Activated CD4-positive, alpha-beta T cell treated with anti-CD3 and anti-CD28 coated beads, Interleukin-2, amount 50 U/mL, for 16 hours (primary cell): Measurements from ENCODE around the gene PHF2.
"Not testable (repeated sequence)": the region's sequence is repeated elsewhere in the genome, so short reads cannot be mapped to it uniquely, and the experiment has no call there.

Source experiments
- DNase-seq: peaks from one replicate; pipeline ENCODE4 v3.0.0-alpha.2; 2020

PHF2 gene

DNA sequence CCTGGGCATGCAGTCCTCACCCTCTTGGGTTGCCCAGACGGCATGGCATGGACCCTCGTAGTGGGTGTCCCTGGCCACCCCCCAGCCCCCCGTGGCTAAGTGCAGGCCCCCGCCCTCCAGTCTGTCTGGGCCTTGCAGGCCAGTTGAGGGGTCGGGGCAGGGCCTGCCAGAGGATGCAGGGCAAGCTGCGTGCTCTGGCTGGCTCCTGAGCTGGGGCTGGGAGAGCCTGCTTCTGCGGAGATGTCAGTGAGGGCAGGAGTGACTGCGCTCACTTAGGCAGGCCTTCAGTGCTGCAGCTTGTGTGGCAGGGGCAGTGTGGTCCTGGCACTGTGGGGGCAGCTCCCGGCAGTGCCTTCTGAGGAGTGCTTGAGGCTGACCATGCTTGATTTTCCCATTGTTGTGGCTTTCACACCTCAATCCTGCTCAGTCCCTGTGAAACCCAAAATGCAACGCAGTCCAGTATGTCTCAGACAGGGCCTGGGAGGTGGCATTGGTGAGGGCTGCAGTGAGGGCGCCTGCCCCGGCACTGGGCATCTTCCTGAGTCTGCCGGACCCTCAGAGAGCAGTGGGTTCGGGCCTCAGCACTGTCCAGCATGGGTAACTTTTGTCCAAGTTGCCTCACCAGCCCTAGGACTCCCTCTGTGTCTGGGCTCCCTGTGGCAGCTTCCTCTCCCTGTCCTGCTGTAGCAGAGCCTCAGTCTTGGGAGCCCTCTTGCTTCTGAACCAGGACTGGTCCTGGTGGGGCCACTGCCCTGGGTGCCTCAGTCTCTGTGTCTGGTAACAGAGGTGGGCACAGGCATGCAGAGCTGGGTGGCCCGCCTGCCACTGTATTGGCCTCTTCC, 93.0 kb downstream of the PHF2 start:
- no peak for DNase-seq

- no peak for DNase-seq
Measured at GRCh38 chr9:93669958-93670207, 93.5 kb downstream of the PHF2 start.

GRCh38 chr9:93670208-93671019, 94.0 kb downstream of the PHF2 start:
- no peak for DNase-seq

DNA sequence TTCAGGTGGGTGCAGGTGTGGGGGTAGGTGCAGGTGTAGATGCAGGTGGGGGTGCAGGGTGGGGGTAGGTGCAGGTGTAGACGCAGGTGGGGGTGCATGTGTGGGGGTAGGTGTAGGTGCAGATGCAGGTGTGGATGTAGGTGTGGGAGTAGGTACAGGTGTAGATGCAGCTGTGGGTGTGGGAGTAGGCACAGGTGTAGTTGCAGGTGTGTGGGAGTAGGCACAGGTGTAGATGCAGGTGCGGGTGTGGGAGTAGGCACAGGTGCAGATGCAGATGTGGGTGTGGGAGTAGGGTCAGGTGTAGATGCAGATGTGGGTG, 94.6 kb downstream of the PHF2 start:
- DNase-seq: no peak

- not testable (repeated sequence) for DNase-seq
Measured at GRCh38 chr9:93672330-93673020, 96.1 kb downstream of the PHF2 start.

GRCh38 chr9:93673021-93673838, 96.8 kb downstream of the PHF2 start:
- no peak for DNase-seq

GRCh38 chr9:93673839-93674334, 97.5 kb downstream of the PHF2 start:
- DNase-seq: no peak

- DNase-seq: no peak
Measured at GRCh38 chr9:93674580-93675335, 98.4 kb downstream of the PHF2 start.

- no peak for DNase-seq
Measured at GRCh38 chr9:93675336-93676150, 99.2 kb downstream of the PHF2 start.

DNA sequence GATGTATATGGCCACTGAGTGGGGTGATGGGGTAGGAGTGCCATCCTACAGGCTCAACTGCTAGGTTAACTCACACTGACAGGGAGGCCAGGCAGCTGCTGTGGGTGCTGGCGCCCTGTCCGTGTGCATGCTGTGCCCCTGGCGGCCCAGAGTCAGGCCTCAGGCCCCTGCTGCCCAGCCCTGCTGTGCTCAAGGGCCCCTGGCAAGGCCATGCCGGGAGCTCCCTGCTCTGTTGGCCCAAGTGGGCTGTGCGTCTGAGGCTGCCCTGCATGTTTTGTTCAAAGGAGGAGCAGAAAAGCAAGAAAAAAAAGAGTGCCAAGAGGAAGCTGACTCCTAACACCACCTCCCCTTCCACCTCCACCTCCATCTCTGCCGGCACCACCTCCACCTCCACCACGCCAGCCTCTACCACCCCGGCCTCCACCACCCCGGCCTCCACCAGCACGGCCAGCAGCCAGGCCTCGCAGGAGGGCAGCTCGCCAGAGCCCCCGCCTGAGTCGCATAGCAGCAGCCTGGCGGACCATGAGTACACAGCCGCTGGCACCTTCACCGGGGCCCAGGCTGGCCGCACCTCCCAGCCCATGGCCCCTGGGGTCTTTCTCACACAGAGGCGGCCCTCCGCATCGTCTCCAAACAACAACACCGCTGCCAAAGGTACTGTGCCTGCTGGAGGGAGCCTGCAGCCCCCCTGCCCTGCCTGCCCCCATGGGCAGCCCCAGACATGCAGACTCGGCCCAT, 100.1 kb downstream of the PHF2 start:
- no peak for DNase-seq

- no peak for DNase-seq
Measured at GRCh38 chr9:93677048-93677571, 100.7 kb downstream of the PHF2 start.

DNA sequence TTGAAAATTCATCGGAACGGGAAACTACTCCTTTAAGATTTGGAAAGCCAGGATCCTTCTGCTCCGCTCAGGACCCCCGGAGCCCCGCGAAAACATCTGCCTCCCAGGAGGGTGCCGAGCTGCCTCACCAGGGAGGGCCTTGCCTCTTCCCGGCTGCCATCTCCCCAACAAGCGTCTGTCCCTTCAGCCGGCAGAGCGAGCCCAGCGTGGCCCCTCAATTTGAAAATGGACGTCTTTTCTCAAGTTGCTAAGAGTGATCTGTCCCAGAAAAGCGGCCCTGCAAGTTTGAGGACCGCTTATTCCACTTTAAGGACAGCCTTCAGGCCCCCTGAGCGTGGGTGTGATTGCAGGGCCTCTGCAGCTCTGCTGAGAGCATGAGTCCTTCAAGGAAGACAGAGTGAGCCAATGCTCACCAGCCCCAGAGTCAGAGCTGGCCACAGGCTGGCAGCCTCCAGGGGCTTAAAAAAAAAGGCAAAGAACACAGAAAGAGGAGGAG, 101.3 kb downstream of the PHF2 start:
- no peak for DNase-seq

- no peak for DNase-seq
Measured at GRCh38 chr9:93678199-93679019, 102.0 kb downstream of the PHF2 start.

GRCh38 chr9:93679536-93680442, 103.4 kb downstream of the PHF2 start:
- DNase-seq: no peak

DNA sequence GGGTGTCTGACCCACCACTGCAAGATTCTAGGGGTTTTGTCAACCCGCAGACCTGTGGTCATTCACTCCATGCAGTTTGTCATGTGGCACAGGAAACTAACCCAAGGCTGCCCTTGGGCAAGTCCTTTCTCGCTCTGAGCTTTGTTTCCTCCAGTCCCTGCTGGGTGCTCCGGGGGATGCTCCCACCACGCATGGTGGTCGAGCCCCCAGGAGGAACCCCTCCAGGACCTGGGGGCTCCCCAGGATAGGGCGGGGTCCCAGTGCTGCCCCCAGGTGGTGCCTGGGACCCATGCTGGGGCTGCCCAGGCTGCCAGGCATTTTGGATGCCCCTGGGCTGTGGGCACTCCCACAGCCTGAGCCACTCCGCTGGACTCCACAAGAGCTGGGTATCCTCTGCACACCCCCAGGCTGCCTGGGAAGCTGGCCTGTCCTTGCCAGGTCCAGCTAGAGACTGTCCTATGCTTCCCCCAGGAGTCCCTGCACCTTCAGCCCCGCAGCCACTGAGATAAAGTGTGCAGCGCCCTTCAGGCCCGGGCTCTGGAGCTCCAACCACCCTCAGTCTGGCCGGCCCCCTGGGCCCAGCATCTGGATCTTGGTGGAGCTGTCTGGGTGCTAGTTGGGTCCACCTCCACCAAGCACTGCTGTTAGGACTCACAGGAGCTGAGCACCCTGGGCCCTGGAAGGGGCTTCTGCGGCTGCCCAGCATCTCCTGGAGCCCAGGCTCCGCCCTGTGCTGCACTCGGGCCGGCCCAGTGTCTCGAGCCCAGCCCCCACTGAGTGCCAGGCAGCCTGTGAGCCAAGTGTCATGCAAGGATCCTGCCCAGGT, 104.3 kb downstream of the PHF2 start:
- no peak for DNase-seq

DNA sequence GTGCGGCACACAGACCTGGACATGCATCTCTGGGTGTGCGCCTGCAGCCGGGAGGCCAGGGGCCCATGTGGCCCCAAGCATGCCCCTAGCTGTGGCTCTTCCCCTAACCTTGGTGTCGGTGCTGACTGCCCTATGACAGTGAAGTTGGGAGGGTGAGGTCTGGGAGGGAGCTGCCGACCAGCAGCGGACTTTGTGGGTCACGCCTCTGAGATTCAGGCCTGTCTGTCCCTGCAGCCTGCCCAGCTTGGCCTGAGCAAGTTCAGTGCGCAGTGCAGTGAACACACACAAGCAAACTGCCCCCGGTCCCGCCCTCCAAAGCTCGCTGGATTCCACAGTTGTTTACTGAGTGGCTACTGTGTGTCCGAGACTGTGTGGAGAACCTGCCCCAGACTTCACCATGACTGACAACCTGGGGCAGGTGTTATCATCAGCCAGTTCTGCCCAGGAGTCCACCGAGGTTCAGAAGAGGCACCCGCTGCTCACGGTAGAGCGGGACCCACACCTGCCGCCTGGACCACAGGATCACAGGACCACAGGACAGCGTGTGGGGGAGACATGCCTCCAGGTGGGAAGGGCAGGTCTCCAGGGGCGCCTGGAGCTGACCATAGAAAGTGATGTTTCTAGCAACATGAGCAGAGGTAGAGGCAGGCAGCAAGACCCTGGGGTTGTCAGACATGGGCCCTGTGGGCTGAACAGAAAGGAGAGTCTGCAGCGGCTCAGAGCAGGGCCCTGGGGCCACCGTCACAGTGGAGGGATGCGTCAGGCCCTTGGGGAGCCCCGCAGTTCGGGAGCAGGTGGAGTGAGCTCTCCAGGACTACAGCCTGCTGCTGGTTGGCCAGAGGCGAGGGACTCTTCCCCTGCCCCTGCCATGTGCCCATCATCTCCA, 105.1 kb downstream of the PHF2 start:
- DNase-seq: no peak
